VCaP (cell line): ENCODE results near the gene AKAP6.

ENCODE experiments used
- H3K27ac ChIP-seq: fragments of 450-650 bp; 2 replicates; pipeline ENCODE4 v1.5.1; 2017
- CTCF ChIP-seq: fragments of 450-650 bp; conservative IDR thresholded peaks from 2 replicates; pipeline ENCODE4 v1.5.1; 2017; ENCODE audit warnings: mild to moderate bottlenecking, moderate library complexity

The AKAP6 gene

GRCh38 chr14:32702088-32702487 is 373.0 kb downstream of the AKAP6 start:
- no peak for TF ChIP-seq CTCF
- no peak overlapping the region for H3K27ac ChIP-seq

- TF ChIP-seq CTCF, result no peak
- H3K27ac ChIP-seq, result no peak overlapping the region
Measured at GRCh38 chr14:32702562-32702961, 373.5 kb downstream of the AKAP6 start.

GRCh38 chr14:32703183-32703621 is 374.1 kb downstream of the AKAP6 start:
- H3K27ac ChIP-seq, result no peak overlapping the region
- TF ChIP-seq CTCF, result no peak

GRCh38 chr14:32706721-32707519 is 377.8 kb downstream of the AKAP6 start:
- H3K27ac ChIP-seq, result no peak overlapping the region
- TF ChIP-seq CTCF, result no peak

- TF ChIP-seq CTCF, result no peak
- no peak overlapping the region for H3K27ac ChIP-seq
Measured at GRCh38 chr14:32707742-32708500, 378.8 kb downstream of the AKAP6 start.

GRCh38 chr14:32709027-32709426 is 379.9 kb downstream of the AKAP6 start:
- H3K27ac ChIP-seq, result no peak overlapping the region
- TF ChIP-seq CTCF, result no peak

- no peak overlapping the region for H3K27ac ChIP-seq
- TF ChIP-seq CTCF, result no peak
Measured at GRCh38 chr14:32710231-32710671, 381.2 kb downstream of the AKAP6 start.
